ENCODE data around the gene VAMP7. TPM values are rescaled to one million over a fixed set of nuclear protein-coding genes. Genes with fewer than 3 reads are reported as not detected.
"Not testable (repeated sequence)": the region's sequence is repeated elsewhere in the genome, so short reads cannot be mapped to it uniquely, and the experiment has no call there.

VAMP7 gene, protein sequence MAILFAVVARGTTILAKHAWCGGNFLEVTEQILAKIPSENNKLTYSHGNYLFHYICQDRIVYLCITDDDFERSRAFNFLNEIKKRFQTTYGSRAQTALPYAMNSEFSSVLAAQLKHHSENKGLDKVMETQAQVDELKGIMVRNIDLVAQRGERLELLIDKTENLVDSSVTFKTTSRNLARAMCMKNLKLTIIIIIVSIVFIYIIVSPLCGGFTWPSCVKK
- total RNA-seq (2014; rRNA removed; shearing (Covaris generic)) = 74.9 and 78.3 TPM in 2 replicates
- 39.6 and 59.9 TPM in 2 replicates for polyA plus RNA-seq (2014; cell fraction: nucleus; rRNA removed)

GRCh38 chrX:155881158-155881993 lies at the start of gene VAMP7:
Gene VAMP7 (plus strand): TSS chrX:155881345. CDS start chrX:155889467, 8,122 bp downstream.
- DNase-seq (ENCODE audit: extremely low read depth, low read depth) = peak; percentile 87

- no peak for DNase-seq (ENCODE audit: extremely low read depth, low read depth)
Observed at GRCh38 chrX:155841232-155841631, 39.9 kb upstream of the VAMP7 start.

DNA sequence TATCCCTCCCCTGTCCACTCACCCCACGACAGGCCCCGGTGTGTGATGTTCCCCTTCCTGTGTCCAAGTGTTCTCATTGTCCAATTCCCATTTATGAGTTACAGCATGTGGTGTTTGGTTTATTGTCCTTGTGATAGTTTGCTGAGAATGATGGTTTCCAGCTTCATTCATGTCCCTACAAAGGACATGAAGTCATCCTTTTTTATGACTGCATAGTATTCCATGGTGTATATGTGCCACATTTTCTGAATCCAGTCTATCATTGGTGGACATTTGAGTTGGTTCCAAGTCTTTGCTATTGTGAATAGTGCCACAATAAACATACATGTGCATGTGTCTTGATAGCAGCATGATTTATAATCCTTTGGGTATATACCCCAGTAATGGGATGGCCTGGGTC lies 29.4 kb upstream of the VAMP7 start:
- not testable (repeated sequence) for DNase-seq (ENCODE audit: extremely low read depth, low read depth)

DNA sequence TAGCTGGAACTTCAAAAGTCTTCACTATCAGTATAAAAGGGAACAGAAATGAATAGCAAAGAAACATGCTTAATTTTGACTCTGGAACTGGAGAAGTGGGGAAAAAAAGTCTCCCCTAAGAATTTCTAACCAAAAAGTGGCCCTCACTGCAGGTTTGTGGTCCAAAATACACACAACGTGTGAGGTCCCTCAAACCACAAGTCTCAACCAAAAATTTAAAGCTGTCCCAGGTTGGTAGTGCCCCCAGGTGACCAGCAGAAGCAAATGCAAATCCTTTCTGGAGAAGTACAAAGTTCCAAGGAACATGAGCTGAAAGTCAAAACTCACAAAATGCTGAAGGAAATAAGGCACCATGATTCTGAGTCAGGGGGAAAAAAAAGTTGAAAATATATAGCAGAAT lies 23.6 kb upstream of the VAMP7 start:
- no peak for DNase-seq (ENCODE audit: extremely low read depth, low read depth)

DNA sequence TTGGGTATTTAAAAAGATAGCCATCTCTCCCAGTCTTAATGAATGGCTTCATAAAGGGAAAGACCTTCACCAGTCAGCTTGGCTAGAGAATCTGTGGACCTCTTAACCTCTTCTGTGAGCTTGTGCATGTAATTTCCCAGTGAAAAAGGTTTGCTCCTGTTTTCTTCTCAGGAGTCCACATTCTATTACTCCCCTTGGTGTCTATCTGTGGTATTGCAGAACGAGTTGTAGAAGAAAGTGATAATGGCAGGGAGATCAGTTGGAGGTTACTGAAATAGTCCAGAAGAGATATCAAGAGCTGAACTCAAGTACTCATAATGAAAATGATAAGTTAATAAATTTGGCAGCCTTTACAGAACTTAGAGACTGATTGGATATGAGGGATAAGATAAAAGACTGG lies 16.5 kb upstream of the VAMP7 start:
- DNase-seq (ENCODE audit: extremely low read depth, low read depth) = peak; percentile 40

- DNase-seq (ENCODE audit: extremely low read depth, low read depth) = no peak
Observed at GRCh38 chrX:155865193-155865592, 16.0 kb upstream of the VAMP7 start.

DNA sequence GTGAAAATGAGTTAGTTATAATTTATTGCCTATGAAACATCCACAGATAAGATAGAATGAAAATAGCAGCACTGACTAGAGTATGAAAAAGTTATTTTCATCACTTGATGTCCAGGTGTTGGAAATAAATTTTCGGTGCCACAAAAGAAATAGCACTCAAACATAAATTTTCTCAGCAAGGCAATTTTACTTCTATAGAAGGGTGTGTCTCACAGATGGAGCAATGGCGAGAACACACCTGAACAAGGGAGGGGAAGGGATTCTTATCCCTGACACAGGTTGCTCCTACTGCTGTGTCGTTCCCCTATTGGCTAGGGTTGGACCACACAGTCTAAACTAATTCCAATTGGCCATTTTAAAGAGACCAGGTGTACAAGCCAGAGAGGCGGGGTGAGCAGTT lies 13.3 kb upstream of the VAMP7 start:
- no peak for DNase-seq (ENCODE audit: extremely low read depth, low read depth)

DNA sequence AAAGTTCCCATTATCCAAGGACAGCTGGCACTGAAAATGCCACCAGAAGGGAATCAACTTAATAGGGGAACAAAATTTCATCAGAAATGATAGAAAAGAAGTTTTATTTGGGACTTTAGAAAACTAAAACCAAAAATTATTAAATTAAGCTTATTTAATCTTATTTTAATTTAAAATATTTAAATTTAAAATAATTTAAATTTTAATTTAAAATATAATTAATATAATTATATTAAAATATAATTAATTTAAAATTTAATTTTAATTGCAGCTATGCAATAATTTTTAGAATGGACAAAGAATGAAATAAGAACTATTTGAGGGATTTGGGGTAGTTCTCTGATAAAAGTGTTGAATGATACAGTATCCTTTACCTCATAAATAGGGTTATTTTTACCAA lies 10.2 kb upstream of the VAMP7 start:
- no peak for DNase-seq (ENCODE audit: extremely low read depth, low read depth)

- DNase-seq (ENCODE audit: extremely low read depth, low read depth) = no peak
Observed at GRCh38 chrX:155871934-155872333, 9.2 kb upstream of the VAMP7 start.

GRCh38 chrX:155873188-155873587 lies 8.0 kb upstream of the VAMP7 start:
- no peak for DNase-seq (ENCODE audit: extremely low read depth, low read depth)

- no peak for DNase-seq (ENCODE audit: extremely low read depth, low read depth)
Observed at GRCh38 chrX:155874571-155875244, 6.4 kb upstream of the VAMP7 start.

GRCh38 chrX:155876704-155877103 lies 4.4 kb upstream of the VAMP7 start:
- DNase-seq (ENCODE audit: extremely low read depth, low read depth) = no peak

- no peak for DNase-seq (ENCODE audit: extremely low read depth, low read depth)
Observed at GRCh38 chrX:155877288-155877687, 3.9 kb upstream of the VAMP7 start.

- DNase-seq (ENCODE audit: extremely low read depth, low read depth) = no peak
Observed at GRCh38 chrX:155880586-155881157, 473 bp upstream of the VAMP7 start.

DNA sequence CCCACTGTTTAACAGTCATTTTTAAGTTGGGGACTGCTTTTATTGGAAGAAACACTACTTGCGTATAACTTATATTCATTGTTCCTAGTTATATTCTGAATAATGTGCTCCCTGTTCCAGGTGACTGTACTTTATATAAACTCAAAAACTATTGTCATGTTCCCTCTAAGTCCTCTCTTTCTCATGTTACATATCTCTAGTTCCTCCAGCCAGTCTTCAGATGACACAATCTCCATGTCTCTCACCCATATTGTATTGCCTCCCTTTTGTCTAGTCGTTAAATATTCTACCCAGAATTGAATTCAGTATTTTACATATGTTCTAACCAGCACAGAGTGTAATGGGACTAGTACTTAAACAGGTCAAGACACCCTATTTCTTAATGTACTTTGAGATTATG lies 5.3 kb downstream of the VAMP7 start:
- DNase-seq (ENCODE audit: extremely low read depth, low read depth) = no peak

DNA sequence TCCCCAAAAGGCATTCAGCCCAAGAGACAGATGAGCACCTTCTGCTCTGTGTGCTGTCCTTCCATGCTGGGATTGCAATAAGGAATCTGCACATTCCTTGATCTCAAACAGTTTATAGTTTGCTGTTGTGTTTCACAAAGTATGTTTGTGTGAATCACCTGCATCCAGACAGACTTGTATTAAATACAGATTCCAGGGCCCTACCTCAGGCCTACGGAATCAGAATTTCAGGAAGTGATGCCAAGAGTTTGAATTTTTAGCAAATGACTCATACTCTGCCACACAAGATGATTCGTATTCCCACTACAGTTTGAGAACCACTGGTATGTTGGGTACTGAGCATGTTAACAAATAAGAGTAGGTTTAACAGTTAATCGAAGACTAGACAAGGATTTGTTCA lies 7.0 kb downstream of the VAMP7 start:
- DNase-seq (ENCODE audit: extremely low read depth, low read depth) = no peak

DNA sequence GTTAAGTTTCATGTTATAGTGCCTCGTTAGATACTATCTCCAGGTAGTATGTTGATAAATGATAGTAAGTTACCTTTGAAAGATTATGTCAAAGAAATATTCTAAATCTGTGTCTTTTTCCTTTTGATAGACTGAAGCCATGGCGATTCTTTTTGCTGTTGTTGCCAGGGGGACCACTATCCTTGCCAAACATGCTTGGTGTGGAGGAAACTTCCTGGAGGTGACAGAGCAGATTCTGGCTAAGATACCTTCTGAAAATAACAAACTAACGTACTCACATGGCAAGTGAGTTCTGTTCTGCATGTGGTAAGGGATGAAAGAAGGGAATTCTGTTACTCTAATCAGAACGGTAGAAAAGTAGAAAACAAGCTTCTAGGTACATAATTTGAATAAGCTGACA lies 8.2 kb downstream of the VAMP7 start:
- no peak for DNase-seq (ENCODE audit: extremely low read depth, low read depth)

GRCh38 chrX:155891446-155892210 lies 10.5 kb downstream of the VAMP7 start:
- DNase-seq (ENCODE audit: extremely low read depth, low read depth) = no peak

- DNase-seq (ENCODE audit: extremely low read depth, low read depth) = no peak
Observed at GRCh38 chrX:155893521-155893920, 12.4 kb downstream of the VAMP7 start.

- DNase-seq (ENCODE audit: extremely low read depth, low read depth) = no peak
Observed at GRCh38 chrX:155896512-155896911, 15.4 kb downstream of the VAMP7 start.

Measured in NCI-H460 (cell line).